Activated naive CD4-positive, alpha-beta T cell (primary cell): ENCODE measurements around the gene CDK5RAP2.
"Not testable (repeated sequence)": the region's sequence is repeated elsewhere in the genome, so short reads cannot be mapped to it uniquely, and the experiment has no call there.

Source experiments
- DNase-seq, 4 experiments: peaks; one replicate each; lab custom pipeline; 2025; lab: John Stamatoyannopoulos, UW

CDK5RAP2 gene

GRCh38 chr9:120587328-120587727 lies 7.4 kb upstream of the CDK5RAP2 start:
- DNase-seq, result no peak

DNA sequence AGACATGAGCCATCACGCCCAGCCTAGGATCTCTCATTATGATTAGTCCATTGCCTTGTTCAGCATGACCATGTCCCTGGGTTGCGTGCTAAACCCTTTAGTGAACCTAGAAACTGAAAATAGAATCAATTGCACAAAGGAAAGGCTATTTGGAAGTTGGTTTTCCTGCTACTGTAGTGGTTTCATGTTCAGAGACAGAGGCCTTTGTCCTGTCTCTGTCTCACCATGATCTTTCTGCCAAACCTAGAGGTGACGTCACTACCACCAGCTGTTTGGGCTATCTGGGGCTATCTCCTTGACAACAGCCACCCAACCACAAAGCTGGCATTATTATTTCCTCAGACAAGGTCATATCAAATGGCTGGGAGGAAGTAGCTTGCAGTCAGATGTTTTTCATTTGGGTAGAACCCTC lies 4.0 kb upstream of the CDK5RAP2 start:
- DNase-seq, result no peak

DNA sequence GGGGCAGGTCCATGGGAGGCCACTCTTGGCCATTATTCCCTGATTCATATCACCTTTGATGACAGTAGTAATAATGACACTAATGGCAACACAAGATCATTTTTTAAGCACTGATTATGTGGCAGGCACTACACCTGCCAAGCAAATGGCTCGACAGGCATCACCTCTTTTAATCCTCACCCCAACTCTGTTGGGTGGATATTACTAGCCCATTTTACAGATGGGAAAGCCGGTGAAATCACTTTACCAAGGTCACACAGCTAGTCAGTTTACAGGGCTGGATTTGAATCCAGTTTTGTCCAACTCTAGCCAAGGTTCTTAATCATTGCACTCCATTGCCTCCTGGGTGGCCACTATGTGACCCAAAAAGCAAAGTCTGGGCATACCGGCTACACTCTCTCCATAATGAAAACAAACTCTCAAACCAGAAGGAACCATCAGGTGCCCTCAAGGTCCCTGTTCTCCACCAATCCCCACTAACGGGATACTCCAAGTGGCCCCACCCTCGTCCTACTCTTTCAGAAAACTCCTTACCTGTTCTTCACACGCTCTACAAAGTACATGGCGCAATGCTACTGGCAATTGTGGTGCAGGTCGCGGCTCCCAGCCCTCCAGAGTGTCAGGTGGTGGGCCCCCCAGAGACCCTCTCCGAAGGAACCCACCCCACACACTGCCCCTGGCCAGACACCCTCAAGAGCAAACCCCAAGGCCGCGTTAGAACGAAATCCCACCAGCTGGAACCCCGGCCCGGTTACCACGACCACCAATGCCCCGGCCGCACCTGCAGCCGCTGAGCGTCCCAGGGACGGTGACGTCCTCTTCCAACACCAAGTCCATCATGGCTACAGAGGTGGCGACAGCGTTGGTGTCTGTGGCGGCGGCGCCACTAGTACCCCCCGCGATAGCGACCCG lies 572 bp downstream of the CDK5RAP2 start:
- DNase-seq, result no peak

DNA sequence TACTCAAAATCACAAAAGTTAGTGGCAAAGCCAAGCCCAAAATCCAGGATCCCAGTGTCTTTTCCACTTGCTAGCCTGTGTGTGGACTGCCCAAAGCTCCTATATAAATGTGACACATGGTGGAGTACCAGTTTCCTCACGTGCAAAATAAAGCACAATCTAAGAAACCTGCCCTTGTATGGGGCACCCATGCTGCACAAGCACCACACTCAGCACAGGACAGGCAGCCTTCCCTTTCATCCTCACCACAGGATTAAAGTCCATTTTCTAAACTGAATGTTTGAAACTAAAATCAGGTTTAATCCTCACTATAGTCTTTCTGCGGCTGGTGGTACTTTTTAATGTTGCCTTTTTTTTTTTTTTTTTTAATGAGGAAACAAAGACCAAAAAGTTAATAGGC lies 5.5 kb downstream of the CDK5RAP2 start:
- no peak for DNase-seq

GRCh38 chr9:120572472-120572871 lies 7.5 kb downstream of the CDK5RAP2 start:
- DNase-seq, result no peak

DNA sequence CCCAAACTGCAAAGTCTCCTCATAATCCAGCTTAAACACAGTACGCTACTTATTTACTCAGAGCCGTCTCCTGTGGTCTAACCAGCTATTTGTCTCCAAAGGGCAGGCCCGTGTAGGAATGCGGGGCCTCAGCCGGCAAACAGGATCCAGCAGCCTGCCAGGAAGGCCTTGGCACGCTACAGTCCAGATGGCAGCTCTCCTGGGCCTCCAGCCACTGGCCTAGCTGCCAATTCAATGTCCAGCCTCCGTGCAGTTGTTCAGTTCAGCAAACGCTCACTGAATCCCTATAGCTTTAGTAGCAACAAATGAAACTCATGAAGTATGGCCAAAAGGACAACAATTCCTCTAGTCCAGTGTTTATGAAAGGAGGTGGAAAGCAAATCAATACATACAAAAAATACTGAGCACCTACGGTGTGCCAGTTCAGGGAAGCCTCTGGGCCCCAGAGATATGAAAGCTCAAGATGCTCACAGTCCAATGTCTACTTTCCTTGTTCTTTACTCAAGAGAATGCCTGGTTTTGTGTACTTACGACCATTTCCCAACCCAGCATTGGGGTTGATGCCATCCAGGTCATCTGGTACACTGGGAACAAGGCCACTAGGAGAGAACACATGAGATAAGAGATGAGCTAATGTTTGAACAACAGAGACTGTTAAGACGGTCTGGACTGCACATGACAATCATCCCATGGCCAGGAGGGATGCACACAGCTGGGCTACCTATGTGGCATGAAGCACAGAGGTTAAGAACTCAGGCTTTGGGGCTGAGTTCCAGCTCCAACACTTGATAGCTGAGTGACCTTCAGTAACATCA lies 8.3 kb downstream of the CDK5RAP2 start:
- no peak for DNase-seq

GRCh38 chr9:120570296-120570695 lies 9.7 kb downstream of the CDK5RAP2 start:
- no peak for DNase-seq

- no peak for DNase-seq
Measured at GRCh38 chr9:120569556-120569955, 10.4 kb downstream of the CDK5RAP2 start.

DNA sequence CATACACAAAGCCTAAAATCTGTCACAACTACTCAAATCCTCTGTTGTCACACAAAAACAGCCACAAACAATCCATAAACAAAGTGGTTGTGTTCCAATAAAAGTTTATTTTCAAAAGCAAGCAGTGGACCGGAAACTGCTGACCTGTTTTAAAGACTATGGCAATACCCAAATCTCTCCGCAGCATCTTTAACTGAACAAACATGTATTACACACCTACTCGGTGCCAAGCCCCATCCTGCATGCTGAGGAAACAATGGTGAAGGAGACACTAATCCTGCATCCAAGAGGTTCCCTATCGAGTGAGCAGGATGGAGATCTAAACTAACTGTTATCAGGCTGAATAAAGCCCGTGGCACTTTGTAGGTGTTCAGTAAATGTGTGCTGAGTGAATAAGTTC lies 11.2 kb downstream of the CDK5RAP2 start:
- DNase-seq, result no peak

- DNase-seq, result no peak
Measured at GRCh38 chr9:120567874-120568273, 12.1 kb downstream of the CDK5RAP2 start.

DNA sequence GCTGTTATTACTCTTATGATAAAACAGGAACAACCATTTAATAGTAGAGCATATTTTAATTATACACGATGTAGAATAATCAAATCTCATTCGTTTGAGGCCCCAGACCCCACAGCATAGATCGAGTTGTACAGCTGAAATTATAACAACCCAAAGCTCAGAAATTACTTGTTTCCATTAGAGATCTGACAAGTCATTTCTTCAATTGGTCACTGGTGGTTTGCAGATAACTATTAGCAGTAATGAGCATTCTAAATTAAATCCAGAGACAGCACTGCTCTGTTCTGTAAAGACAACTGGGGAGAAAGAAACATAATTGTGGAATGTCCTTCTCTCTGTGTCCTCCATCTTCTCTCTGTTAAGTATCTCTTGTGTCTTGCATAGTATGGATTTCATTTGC lies 12.9 kb downstream of the CDK5RAP2 start:
- no peak for DNase-seq

DNA sequence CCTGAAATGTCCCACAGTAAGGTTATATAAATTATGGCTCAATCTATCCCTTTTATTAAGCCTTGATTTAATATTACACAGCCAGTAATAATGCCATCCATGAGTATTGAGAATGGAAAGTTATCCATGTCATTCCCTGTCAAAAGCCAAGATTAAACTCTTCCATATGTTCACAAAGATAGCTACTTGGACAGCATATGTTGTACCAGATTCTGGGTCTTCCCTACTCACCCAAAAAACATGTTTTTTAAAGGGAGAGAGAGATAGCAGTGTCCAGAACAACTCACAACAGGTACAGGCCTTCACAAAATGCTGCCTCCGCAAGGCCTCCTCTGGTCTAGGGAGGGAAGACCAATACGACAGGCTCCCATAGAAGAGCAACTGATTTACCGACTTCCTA lies 15.4 kb downstream of the CDK5RAP2 start:
- no peak for DNase-seq

DNA sequence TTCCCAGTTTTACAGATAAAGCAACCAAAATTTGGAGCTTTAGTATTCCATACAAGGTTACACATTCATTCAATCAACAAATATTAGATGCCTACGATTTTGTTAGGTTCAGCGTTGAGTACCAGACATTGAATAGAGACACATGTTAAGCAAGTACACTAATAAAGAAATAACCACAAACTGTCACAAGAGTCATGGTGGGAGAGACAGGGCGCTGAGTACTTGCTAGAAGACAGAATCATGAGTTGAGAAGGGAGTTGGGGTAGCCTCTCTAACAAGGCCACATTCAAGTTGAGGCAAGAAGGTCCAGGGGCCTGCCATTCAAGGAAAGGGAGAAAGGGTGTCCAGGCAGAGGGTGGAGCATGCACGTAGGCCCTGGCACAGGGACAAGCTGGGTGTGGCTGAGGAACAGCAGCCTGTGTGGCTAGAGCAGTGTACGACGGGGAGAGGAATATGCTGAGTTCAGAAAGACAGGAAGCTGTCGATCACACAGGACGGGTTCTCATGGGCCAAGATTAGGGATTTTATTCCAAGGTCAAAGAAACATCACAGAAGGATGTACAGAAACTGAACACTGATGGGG lies 17.0 kb downstream of the CDK5RAP2 start:
- no peak for DNase-seq

- no peak for DNase-seq
Measured at GRCh38 chr9:120561709-120562108, 18.3 kb downstream of the CDK5RAP2 start.

DNA sequence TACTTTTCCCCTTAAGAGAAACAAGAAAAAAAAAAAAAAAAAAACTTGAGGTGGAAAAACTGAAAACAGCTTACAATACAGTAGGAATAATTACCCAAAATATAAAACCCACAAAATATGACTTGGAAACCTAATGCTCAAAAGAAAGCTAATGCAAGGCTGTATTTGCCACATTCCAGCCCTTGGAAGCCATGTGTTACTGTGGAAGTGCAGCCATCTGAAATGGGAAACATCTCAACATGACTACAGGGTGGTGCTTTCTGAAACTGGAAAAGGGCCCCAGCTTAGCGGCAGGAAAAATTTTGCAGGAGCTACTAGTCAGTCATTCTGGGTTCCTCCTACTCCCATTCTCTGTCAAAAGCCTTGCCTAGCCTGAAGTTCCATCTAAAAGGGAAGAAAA lies 20.4 kb downstream of the CDK5RAP2 start:
- DNase-seq, result no peak

- no peak for DNase-seq
Measured at GRCh38 chr9:120558454-120558853, 21.5 kb downstream of the CDK5RAP2 start.

DNA sequence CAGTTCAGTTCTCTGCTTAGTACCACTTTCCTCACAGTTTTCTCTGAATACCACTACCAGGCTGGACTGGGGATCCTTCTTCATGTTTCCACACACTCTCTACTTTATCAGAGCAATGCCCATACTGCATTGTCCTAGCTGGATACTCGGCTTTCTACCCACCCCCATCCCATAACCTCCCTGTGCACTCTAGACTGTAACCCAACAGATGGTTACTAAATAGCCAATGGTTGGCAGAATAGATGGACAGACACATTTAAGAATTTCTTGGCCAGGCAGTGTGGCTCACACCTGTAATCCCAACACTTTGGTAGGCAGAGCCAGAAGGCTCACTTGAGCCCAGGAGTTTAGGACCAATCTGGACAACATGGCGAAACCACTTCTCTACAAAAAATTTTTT lies 22.8 kb downstream of the CDK5RAP2 start:
- DNase-seq, result no peak

- DNase-seq, result no peak
Measured at GRCh38 chr9:120556775-120557174, 23.2 kb downstream of the CDK5RAP2 start.

DNA sequence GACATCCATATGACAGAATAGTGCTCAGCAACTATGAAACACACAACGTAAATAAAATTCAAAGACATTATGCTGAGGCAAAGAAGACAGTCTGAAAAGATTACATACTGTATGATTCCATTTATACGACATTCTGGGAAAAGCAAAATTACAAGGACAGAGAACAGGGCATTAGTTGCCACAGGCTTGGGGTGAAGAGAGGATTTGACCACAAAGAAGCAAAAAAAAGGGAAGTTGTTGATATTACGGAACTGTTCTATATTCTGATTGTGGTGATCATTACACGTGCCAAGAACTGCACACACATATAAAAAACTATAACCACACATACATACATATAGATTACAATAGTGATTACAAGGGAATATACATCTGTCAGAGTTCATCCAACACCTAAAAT lies 24.1 kb downstream of the CDK5RAP2 start:
- no peak for DNase-seq

DNA sequence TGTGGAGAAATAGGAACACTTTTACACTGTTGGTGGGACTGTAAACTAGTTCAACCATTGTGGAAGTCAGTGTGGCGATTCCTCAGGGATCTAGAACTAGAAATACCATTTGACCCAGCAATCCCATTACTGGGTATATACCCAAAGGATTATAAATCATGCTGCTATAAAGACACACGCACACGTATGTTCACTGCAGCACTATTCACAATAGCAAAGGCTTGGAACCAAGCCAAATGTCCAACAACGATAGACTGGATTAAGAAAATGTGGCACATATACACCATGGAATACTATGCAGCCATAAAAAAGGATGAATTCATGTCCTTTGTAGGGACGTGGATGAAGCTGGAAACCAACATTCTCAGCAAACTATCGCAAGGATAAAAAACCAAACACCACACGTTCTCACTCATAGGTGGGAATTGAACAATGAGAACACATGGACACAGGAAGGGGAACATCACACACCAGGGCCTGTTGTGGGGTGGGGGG lies 27.7 kb downstream of the CDK5RAP2 start:
- not testable (repeated sequence) for DNase-seq

DNA sequence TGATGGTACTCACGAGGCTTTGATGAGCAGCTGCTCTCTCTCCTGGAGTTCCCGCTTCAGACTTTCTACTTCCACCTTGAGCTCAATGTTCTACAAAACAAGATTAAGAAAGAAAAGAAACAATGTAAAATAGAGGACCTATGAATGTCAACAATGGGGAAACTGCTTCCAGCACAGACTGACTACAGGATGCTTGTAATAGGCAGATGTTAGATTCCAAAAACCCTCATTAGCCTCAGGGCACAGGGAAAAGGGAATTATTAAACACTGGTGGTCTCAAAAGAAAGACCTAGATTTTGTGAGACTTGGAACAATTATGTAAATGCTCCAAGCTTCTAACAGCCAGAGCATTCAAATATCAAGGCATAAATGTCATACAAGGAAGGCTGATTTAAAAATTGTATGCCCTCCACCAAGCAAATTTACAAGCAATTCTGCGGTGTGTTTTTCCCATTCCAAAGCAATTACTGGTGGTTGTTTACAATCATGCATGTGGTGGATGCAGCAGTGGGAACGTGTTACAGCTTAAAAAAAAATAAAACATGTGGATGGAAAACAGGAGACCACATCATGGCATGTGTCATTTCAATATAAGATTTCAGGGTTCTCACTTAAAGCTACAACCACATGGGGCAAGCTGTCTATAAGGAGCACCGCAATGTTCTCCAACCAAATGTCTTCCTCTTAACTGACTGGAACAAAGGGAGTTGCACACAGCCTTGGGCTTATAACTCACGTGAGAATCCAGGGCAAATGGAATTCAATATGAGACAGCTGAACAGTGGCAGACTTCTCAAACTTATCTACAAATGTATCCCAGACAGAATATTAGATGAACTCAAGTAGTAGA lies 34.0 kb downstream of the CDK5RAP2 start:
- no peak for DNase-seq

- no peak for DNase-seq
Measured at GRCh38 chr9:120544441-120544840, 35.5 kb downstream of the CDK5RAP2 start.
